Activated CD8-positive, alpha-beta memory T cell treated with anti-CD3 and anti-CD28 coated beads for 24 hours (primary cell): ENCODE data around the gene DNTT.
A peak's percentile ranks its signal among the peaks of the same experiment; 100 is the strongest.

Experiments
- DNase-seq: peaks from one replicate; pipeline ENCODE4 v3.0.0-alpha.2; 2020

Gene DNTT

DNA sequence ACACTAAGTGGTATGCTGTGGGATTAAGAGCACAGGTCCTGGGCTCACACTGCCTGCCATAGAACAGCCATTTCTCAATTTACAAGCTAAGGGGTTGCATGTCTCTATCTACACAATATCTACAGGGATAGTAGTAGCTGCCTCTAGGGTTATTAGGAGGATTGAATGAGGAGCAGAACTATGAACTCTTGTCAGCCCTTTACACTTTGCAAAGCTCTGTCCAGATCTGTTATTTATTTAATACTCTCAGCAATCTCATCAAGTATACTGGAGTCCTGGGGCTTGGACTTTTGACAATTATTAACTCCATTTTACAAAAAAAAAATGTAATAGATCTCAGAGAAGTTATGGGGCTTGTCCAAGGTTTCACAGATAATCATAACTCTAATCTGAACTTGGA lies 47.8 kb downstream of the DNTT start:
- no peak for DNase-seq

DNA sequence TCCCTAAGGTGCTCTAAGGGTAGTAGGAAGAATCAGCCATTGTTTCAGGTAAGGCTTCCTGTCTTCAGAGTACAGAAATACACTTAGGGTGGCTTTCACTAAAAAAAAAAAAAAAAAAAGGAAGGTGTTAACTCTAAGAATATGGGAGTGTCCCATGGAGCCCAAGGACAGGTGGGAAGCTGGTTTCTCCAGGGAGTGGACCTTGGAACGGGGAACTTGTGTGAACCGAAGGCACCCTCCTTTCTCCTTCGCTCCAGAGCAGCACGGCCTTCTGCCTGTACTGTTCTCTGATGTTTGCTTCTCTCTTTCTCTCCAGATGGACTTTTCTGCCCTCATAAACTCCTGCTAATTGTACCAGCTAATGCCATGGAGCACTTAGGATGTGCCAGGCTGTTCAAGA lies 48.3 kb downstream of the DNTT start:
- DNase-seq: no peak

DNA sequence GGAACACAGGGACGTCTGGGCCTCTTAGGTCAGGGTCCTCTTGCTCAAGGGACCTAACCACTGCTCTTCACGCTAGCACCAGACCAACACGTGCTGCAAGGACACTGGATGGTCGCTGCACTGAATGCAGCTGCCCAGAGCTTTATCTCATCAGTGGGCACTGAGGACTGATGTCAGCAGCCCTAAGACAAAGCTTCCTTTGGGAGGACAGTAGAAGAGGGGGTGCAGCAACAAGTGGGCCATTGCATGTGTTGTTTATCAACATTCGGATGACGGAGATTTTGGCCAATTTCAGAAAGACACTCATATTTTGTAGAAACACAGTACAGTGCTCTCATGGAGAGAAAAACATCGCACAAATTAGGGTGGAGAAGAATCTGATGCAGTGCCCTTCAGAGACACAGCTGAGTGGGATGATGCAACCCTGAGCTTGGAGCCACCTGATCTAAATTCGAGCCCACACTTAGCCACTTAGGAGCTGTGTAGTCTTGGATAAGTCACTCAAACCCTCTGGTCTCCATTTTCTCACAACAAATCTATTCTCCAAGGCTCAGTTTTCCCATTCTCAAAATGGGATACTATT lies 52.9 kb downstream of the DNTT start:
- DNase-seq: no peak

DNA sequence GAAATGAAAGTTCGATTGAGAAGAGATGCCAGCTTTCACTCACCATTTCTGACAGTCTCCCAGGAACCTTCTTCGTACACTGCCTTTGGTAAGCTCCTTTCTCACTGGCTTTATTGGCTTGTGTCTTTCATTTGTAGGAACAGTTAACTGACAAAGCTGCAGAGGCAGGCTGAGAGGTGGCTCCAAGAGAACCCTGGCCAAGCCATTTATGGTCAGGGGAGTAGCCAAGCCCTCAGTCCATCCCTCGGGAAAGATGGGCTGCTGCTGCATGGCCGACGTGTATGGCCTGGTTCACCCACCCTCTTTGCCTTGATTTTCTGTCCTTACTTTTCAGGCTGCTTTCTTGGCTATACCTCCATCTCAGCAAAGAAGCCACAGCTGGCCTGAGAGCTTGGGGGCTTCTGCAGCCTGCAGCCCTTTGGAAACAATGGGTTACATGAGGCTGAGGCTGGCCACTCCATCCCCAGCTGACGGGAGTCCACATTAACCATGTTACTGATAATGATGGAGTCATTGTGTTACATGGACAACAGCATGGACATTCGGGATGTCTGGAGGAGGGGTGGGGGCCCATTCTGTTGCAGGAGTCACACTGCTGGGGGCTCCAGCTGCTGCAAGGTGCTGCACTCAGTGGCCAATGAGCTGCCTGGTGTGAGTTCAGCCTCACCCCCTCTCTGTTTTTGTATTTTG lies 54.8 kb downstream of the DNTT start, which contains the start of gene OPALIN:
Gene OPALIN (minus strand): TSS at position 152 of the 690 bp plus-strand sequence. CDS start 106 bp downstream, at position 46.
- no peak for DNase-seq

DNA sequence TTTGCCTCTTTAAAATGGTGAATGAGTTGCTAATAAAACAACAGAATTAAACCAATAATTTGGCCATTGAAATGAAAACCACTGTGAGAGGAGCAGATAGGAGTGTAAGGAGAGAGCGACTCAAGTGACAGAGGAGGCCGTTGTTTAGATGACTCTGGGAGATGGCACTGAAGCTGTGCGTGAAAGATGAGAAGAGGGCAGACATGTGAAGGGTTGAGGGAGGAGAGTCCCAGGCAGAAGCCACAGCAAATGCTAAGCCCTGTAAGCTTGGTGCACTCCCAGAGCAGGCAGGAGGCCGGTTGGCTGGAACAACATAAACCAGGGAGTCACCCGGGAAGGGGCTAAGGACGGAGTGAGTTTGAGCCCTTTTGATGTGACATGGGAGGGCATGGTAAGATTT lies 55.4 kb downstream of the DNTT start:
- DNase-seq: no peak

DNA sequence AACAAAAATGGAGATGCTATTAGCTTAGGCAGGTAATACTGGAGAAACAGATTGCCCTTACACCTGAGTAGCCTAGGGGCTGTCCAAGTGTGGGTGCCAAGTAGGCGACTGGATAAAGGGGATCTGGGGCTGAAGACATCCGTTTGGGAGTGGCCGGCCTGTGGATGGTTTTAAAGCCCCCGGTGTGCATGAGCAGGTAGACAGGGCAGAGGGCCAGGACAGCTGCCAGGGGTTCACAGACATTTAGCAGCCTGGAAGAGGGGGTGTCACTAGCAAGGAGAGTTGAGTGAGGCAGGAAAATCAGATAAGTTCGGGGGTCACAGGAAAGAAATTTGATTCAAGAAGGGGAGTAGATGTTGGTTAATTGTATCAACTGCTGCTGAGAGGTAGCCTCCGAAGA lies 56.1 kb downstream of the DNTT start:
- no peak for DNase-seq

DNA sequence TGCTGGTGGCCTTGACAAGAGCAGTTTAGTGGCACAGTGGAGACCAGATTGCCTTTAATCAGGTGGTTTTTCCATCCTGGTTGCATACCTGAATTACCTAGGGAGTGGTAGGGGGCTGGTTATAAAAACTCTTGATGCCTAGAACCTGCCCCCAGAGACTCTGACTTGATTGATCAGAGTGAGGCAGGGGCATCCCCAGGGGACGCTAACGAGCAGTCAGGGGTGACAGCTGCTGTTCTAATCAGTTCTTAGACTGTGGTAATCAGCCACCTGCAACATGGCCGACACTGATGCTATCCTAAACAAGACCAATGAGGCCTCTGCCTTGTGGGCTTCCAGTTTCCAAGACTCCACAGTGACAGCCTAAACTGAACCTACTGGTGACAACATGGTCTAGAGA lies 56.5 kb downstream of the DNTT start:
- DNase-seq: no peak

DNA sequence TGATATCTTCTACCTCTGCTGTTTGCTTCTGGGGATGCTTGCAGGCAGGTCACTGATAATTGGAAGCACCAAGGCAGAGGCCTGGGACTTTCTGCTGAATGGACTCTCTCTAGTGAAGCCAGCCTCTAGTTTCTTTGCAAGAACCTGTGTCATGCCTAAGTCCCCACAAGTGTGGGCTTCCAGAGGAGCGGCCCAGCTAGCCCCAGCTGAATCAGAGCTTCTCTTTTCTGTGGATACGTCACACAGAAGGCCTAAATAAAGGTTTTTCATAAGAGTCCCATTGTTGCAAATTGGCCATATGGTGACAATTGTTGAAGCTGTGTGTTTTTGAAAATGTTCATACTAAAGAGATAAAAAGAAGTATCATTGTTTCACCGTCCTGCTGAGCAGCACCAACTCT lies 61.3 kb downstream of the DNTT start:
- no peak for DNase-seq

DNA sequence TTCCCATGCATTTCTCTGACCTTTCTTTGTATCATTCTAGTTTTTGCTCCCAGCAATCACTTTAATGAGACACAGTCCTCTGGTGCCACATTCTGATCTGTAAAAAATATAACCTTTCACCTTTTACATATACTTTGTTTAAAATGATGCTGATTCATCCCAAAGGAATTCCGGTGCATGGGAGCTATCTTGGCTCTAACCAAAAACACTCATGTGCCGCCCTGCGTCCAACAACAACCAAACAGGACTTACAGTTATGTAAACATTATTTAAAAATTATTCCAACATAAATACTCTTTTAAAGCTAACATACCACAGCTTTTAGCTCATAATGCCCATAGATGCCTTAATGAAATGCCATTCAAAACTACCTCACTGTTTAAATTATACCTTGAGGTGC lies 62.3 kb downstream of the DNTT start:
- DNase-seq: no peak

DNA sequence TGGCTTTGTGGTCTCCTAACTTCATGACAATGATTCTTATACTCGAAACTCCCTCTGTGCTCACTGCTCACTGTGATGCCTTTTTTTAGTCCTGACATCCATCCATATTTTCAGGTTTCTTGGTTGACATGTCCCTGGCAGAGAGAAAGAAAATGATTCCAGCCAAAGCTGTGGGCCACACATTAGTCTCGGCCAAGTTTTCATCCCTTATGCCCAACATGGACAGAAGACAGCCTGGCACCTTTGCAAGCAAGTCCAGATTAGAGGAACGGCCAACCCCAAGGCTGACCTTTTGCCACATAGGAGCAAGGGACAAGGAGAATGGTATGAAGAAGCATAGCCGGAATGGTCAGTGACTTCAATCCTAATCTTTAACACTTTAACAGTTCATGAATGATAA lies 63.2 kb downstream of the DNTT start:
- DNase-seq: no peak

DNA sequence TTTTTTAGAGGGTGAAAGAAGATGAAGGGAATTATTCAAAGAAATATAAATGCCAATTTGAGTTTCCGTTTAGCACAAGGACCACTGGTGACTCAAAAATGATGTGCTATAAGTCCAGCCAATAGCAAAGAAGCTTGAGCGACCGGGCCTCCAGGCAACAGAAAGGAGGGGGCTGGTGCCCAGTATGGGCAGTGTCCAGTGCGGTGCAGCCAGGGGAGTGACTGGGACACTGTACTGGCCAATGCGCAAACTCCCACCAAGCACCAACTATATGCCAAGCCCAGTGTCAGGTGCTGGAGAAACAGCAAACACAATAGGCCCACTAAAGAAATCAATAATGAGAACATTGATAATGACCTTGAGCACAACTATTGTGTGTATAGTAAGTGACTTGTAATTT lies 64.7 kb downstream of the DNTT start:
- peak; percentile 46 for DNase-seq

DNA sequence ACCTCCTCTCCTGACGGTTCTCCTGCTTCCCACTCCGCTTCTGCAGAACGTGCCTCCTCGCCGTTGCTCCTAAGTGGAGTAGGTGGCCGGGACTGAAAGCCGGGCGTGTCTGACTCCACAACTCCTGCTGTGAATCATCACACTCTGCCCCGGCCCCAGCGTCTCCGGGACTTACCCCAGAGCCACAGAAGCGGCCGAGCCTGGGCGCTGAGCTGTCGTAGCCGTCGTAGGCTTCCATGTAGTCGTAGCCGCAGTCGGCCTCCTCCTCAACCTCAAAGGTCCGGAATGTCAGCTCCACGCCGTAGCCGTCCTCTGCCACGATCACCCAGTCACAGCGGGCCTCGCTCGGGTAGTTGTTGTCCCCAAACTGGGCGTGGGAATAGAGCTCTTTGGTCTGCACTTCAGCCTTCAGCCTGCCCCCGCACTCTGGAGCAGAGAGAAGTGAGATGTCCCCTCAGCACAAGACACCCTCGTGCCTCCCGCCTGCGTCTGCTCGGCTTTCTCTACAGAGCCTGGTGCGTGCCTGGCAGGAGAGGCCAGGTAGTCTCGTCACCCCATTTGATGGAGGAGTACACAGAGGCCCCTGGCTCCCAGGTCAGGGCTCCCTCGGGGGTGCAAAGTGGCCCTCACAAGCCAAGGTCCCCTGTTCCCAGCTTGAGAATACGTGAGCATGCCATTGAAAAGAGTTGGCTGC lies 65.8 kb downstream of the DNTT start:
- DNase-seq: peak; percentile 37

DNA sequence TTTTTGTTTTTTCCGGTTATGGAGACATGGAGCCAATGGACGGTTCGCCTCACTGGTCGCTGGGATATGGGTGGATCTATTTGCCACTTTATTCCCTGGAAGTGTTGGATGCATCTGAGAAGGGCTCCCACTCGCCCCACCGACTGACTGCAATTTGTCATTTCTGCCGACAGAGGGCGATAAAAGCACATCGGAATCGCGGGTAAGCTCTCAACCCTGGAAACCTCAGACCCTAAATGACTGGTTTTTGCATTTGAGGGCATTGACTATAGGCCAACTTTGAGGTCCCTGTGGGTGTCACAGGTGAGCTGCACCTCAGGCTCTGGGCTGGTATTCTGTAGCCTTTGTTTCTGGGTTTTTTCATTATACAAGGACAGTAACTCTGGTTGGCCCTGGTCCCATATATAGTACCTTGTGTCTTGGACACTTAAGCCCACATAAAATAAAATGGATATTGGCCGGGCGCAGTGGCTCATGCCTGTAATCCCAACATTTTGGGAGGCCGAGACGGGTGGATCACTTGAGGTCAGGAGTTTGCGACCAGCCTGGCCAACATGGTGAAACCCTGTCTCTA lies 66.4 kb downstream of the DNTT start:
- peak; percentile 80 for DNase-seq

DNA sequence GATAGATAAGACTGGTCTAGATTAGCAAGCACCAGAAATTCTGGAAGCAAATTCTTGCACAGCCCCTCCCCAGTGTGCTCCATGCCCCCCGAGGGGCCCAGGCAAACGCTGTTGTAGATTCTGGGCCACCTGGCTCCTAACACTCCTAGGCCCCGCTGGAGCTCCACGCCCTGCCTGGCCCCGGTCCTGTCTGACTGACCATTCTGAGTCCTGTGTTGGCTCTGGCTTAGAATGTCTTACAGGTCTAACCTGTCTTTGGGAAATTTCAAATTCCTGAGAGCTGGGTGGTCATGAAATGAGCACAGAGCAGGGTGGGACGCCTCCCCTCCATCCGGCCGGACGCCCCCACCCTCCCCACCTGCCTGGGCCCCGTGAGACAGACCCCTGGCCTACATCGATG lies 67.1 kb downstream of the DNTT start:
- DNase-seq: no peak

DNA sequence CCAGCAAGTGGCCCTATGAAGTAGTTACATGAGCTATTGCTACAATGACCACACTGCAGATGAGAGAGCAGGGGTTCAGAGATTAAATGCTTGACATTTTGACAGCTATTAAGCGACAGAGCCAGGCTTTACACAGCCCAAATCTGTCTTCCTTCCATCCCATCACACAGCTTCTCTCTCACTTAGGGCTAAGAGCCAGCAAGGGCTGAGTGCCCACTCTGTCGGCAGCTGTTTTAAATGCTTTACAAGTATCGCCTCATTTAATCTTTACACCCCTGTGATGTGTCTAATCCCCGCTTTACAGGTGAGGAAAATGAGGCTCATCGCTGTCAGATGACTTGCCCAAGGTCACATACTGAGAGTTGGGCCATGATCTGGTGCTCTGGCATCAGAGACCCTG lies 69.8 kb downstream of the DNTT start:
- DNase-seq: no peak

DNA sequence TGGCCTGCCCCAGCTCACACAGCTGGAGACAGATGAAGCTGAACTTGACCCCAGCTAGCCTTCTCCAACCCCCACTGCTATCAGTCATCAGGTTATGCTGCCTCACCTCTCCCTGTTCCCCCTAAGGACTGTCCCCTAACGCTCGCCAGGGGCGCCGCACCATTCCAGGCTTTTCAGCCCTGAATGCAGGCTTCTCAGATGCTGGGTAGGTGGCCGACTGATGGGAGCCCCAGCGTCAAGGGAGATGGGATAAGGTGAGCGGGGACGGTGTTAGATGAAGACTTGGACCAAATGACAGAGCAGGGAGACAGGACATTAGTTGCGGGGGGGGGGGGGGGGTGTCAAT lies 70.4 kb downstream of the DNTT start:
- DNase-seq: peak; percentile 60

DNA sequence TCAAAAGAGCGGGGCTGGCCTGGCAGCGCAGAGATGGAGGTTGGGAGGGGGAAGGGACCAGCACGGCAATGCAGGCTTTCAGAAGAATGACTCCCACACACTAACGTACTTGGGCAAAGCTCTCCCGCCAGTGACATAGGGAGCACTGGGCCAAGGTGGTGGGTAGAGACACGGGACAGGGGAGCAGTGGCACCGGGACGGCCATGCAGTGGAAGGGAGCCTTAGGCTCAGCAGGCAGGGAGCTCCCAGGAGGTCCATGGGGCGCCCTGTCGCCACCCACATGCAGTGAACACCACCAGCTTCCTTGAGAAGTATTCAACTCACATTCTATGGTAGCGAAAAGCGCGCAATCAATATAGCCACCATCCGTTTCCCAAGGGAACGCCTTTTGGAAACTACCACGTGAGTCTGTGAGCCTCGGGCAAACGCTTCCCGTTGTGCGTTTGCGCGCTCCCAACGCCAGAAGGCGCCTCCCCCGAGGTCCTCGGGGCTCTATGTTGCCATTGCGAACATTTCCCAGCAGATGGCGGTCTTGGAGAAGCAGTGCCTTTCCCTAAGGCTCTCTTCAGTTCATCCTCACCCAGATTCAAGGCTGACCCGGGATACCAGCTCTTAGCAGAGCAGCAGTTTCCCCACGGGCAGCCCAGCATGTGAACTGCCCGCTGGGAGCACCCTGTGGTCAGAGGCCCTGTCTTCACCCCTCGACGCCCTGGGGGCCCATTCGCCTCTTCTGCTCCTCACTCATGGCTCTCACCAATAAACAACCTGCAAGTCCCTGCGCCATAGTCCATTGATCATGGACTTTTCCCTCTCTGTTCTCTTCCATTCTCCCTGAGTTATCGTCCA lies 71.0 kb downstream of the DNTT start:
- peak; percentile 89 for DNase-seq

DNA sequence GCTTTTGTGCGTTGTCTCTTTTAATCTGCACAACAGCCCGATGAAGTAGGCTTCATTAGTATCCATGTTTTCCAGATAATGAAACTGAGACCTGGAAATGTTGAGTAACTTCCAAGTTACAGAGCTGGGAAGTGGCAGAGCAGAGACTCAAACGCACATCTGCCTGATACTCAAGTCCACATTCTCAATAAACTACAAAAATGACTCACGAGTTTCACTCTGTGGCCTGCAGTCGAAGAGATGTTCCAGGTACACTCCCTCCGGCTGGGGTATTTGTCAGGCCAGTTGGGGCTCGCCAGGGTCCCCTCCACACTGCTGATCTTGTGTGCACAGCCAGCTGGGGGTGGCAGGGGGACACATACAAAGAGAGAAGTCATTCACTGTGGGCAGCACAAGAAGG lies 72.2 kb downstream of the DNTT start:
- no peak for DNase-seq

DNA sequence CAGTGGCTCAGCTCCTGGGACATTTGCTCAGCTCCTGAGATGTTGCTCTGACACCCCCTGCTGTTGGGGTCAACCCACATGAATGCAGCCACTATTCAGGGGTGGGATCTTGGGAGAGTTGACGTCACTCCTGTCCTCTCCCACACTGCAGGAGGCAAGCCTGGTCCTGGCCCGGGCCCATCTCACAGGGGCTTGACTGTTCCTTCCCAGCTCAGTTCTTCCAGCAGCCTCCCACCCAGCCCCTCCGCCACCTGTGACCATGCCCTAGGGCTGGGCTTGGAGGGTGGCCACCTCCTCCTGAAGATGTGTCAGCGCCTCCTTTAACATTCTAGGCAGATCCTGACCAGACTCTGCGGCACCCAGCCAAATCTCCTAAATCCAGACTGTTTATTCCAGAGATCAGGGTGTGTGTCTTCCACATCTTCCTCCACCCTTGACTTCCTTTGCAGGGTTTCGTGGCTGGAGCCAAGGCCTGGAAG lies 73.6 kb downstream of the DNTT start:
- DNase-seq: no peak

DNA sequence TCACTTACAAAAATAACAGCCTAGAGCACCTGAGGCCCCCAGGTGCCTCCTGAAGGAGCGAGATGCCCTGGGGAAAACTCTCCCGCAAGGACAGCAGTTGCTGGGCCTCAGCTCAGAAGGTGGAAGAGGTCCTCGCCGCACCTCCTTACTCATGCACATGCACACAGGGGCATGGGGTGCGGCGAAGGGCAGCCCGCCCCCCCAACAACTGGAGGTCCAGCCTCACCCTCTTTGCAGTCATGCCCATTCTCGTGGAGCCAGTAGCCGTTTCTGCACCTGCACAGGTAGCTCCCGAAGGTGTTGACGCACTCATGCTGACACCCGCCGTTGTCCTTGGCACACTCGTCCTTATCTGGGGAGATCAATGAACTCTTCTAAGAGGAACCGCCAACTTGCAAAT lies 74.5 kb downstream of the DNTT start:
- no peak for DNase-seq

DNA sequence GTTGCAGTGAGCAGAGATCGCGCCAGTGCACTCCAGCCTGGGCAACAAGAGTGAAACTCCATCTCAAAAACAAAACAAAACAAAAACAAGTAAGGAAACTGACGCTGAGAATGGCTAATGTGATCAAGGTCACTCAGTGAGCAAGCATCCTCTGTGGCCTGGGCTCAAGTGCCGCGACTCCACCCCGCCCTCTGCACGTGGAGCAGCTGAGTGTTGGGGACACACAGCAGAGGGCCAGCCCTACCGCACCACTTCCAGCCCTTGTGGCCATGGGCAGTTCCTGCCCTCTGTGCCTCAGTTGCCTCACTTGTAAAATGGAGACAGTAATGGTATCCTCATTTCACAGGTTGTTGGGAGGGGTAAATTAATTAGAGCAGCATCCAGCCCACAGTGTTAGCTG lies 75.5 kb downstream of the DNTT start:
- DNase-seq: no peak

DNA sequence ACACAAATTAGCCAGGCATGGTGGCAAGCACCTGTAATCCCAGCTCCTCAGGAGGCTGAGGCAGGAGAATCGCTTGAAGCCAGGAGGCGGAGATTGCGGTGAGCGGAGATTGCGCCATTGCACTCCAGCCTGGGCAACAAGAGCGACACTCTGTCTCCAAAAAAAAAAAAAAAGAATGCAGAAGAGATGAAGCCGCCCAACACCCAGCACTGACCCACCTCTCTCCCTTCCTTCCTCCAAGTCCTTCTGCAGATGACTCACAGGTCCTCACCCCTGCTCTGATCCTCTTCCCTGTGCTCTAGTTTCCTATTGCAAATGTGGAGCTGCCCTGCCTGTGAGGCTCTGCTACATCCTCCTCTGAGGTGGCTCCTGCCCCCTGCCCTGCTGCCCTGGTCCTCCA lies 76.6 kb downstream of the DNTT start:
- no peak for DNase-seq

DNA sequence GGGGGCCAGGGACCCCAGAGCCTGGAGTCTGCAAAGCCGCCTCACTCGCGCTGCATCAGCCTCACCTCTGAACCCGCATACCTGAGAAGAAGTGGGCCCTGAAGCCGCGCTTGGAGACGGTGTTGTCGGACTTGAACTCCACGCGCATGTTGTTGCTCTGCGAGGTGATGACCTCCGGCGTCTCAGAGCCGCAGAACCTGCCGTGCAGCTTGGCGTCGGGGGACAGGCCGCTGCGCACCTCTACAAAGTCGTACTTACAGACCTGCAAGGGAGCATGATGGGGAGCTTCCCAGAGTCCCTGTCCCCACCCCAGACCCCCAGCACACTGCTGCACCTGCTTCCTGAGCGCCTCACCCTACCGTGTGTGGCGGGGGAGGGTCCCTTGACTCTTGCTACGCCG lies 80.3 kb downstream of the DNTT start:
- DNase-seq: no peak
